Hippocampal formation (tissue), 2 donors: Measurements from ENCODE around the gene MRPL44.

Source experiments
- DNase-seq, 2 donors: peaks; one replicate each; lab custom pipeline; 2025; lab: John Stamatoyannopoulos, UW

Gene MRPL44

DNA sequence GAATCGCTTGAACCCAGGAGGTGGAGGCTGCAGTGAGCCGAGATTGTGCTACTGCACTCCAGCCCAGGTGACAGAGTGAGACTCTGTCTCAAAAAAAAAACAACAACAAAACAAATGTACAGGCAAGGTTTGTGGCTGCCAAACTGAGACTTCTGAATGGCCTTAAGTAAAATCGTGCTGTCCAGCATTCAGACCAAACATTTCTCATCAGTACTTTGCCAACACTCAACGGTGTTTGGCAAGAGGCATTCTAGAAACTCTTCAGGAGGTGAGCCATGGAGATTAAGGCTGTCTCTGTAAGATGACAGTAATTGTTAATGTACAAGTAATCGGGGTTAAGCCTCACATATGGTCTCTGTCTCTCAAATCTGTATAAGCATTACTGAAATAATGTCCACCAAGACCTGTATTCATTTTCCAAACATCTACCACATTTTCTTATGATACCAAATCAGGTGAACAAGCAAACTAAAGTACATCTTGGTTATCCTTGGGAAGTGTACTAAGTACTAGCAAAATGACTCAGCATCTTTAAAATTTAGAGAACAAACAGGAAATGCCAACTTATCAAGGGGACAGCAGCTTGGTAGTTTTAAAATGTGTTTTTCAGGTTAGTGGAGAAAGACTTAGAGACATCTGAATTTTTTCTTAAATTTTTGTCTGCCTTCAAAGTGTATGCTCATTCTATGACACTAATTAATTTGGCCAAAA is 52.5 kb downstream of the MRPL44 start:
- DNase-seq = no peak

DNA sequence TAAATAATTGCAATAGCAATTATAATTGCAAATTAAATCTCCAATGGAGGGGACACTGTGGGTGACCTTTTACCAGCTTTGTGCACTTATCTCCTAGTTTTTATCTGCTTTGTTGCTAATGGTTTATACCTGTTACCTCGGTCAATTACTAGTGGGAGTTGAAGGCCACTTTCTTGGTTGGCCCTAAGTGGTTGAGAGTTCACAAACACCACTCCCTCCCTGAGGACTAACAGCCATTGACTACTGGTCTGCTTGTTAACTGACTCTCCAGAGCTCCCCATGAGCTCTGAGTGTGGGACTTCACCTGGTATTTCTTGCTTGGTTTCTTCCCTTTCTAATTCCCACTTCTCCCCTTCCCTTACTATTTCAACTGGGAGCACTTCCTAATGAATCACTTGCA is 54.6 kb downstream of the MRPL44 start:
- DNase-seq = no peak

DNA sequence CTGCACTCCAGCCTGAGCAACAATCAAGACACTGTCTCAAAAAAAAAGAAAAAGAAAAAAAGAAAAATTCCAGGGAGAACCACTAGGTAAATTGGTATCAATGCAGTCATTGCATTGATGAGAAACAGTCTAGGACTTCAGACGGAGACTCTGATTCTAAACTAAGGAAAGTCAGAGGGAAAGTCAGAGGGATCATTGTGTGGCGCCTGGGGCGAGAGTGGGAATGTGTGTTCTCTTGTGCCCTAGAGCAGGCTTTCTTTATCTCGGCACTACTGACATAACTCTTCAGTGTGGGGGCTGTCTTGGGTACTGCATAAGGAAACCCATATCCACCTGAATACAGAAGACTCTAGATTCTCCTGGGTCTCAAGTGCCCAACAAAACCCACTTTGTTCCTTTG is 57.1 kb downstream of the MRPL44 start:
- DNase-seq = no peak

DNA sequence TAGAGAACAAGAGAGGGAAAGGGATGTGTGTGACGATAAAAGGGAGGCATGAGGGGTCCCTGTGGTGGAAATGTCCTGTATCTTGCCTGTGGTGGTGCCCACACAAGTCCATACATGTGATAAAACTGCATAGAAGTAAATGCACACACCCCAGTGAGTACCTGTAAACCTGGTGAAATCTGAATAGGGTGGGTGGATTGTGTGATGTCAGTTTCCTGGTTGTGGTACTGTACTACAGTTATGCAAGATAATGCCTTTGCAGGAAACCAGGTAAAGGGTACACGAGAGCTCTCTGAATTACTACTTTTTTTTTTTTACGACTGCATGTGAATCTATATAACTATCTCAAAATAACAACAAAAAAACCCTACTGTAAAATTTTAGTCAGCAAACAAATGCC is 59.7 kb downstream of the MRPL44 start:
- no peak for DNase-seq
